K562 (cell line): ENCODE data around the gene DDX46. TPM values are rescaled to one million over a fixed set of nuclear protein-coding genes. Genes with fewer than 3 reads are reported as not detected.
A peak's percentile ranks its signal among the peaks of the same experiment; 100 is the strongest.

Experiments
- ATAC-seq: fragments of 200-7000 bp; cut with Tn5 transposase; 3 replicates; pipeline ENCODE4 v1.9.1; 2020; ENCODE audit warnings: moderate library complexity
- BruUV-seq: library from RNA; stranded (reverse); fragments of 400-500 nt; replicated peaks from 2 replicates; lab custom pipeline; 2021; lab: Mats Ljungman, UMichigan
- CTCF ChIA-PET: fragments of 300-600 bp; formaldehyde crosslinking; extraction: SDS; loops from one replicate; lab custom pipeline; 2021; ENCODE audit warnings: low intra/inter-chr PET ratio; lab: Yijun Ruan, JAX
- POLR2A ChIA-PET: fragments of 300-600, 350-650 bp; sonication (Branson Sonifier 250); formaldehyde crosslinking; extraction: SDS; loops from one replicate; lab custom pipeline; 2021; ENCODE audit warnings: antibody characterized with exemption, inconsistent platforms; lab: Yijun Ruan, JAX
- DNase-seq, 4 experiments: peaks; one replicate each; pipeline versions ENCODE4 v3.0.0 to v3.0.0-alpha.2; 2011 to 2018; ENCODE audit warnings: low spot score in 3 of 4, mixed read lengths in 3 of 4; ENCODE audit errors: extremely low read depth in 1 of 4
- FAIRE-seq: peaks from 2 replicates; lab custom pipeline; 2011; peaks lifted over from hg19 to GRCh38; lab: Jason Lieb, UNC
- H2AFZ ChIP-seq: 2 replicates; pipeline ENCODE4 v1.6.0; 2011; ENCODE audit warnings: low read depth, low read length, control low read depth, inconsistent platforms
- H3K27ac ChIP-seq: fragments of 200-600 bp; 3 replicates; pipeline ENCODE4 v1.8.0; 2011; ENCODE audit warnings: low read depth, mild to moderate bottlenecking, control low read depth, inconsistent platforms, low read length, moderate library complexity, mixed read lengths; ENCODE audit errors: extremely low read depth
- H3K27me3 ChIP-seq, 2 experiments: fragments of 300-600 bp in 1 of 2; 2 replicates in 1 of 2; 3 replicates in 1 of 2; pipeline versions ENCODE4 v1.6.0 to v1.8.0; 2011; ENCODE audit warnings: inconsistent platforms in 2 of 2, low read length in 2 of 2, mild to moderate bottlenecking in 1 of 2, mixed read lengths in 1 of 2, moderate library complexity in 1 of 2; ENCODE audit not compliant: control insufficient read depth in 2 of 2, insufficient read depth in 2 of 2
- H3K36me3 ChIP-seq: fragments of 300-600 bp; 3 replicates; pipeline ENCODE4 v1.8.0; 2011; ENCODE audit warnings: mild to moderate bottlenecking, low read length, inconsistent platforms; ENCODE audit not compliant: control insufficient read depth, insufficient read depth
- H3K4me1 ChIP-seq, 2 experiments: fragments of 200-600 bp in 1 of 2; replicated peaks in 1 of 2; 2 replicates in 1 of 2; 3 replicates in 1 of 2; pipeline versions ENCODE4 v1.5.1 to v1.8.0; 2011; ENCODE audit warnings: inconsistent platforms in 2 of 2, low read length in 2 of 2, mild to moderate bottlenecking in 1 of 2, mixed read lengths in 1 of 2, moderate library complexity in 1 of 2; ENCODE audit not compliant: control insufficient read depth in 2 of 2, insufficient read depth in 2 of 2
- H3K4me2 ChIP-seq: 2 replicates; pipeline ENCODE4 v1.6.1; 2011; ENCODE audit warnings: low read length, control low read depth, inconsistent platforms, mixed read lengths; ENCODE audit not compliant: insufficient read depth
- H3K4me3 ChIP-seq: fragments of 200-600 bp; sonication (generic), shearing (Covaris generic); 2 replicates; pipeline ENCODE4 v1.5.1; 2016; ENCODE audit warnings: control low read depth, inconsistent platforms
- H3K79me2 ChIP-seq: fragments of 200-600 bp; 3 replicates; pipeline ENCODE4 v1.8.0; 2011; ENCODE audit warnings: low read length, inconsistent platforms; ENCODE audit not compliant: control insufficient read depth, insufficient read depth
- H3K9ac ChIP-seq, 2 experiments: 2 replicates each; pipeline versions ENCODE4 v1.6.0 to v1.6.1; 2011; ENCODE audit warnings: low read depth in 2 of 2, low read length in 2 of 2, control low read depth in 1 of 2, inconsistent platforms in 1 of 2, mild to moderate bottlenecking in 1 of 2, mixed read lengths in 1 of 2; ENCODE audit not compliant: insufficient read depth in 1 of 2
- H3K9me1 ChIP-seq: one replicate; pipeline ENCODE4 v1.6.0; 2011; ENCODE audit warnings: inconsistent platforms, mild to moderate bottlenecking, low read length, moderate library complexity; ENCODE audit not compliant: control insufficient read depth, insufficient read depth
- H3K9me3 ChIP-seq: replicated peaks from 2 replicates; pipeline ENCODE4 v1.5.1; 2011; ENCODE audit warnings: low read depth, low read length, inconsistent platforms; ENCODE audit not compliant: control insufficient read depth, insufficient read depth
- H4K20me1 ChIP-seq: replicated peaks from 2 replicates; pipeline ENCODE4 v1.6.1; 2011; ENCODE audit warnings: low read length, inconsistent platforms, mixed read lengths; ENCODE audit not compliant: control insufficient read depth, insufficient read depth
- CEBPG ChIP-seq, 3 experiments: fragments of 200-800 bp in 1 of 3; sonication (Bioruptor generic) in 1 of 3; sonication (generic) in 1 of 3; formaldehyde crosslinking in 1 of 3; IDR thresholded peaks in 2 of 3; conservative IDR thresholded peaks in 1 of 3; 2 replicates each; pipeline versions ENCODE4 v1.6.1 to v1.8.0; 2016 to 2022; ENCODE audit warnings: missing compliant biosample characterization in 2 of 3, missing genetic modification characterization in 2 of 3, mild to moderate bottlenecking in 1 of 3, missing genetic modification reagents in 1 of 3
- CREB3L1 ChIP-seq: fragments of 450-650 bp; IDR thresholded peaks from 2 replicates; pipeline ENCODE4 v1.6.1; 2014; ENCODE audit warnings: low read depth, mild to moderate bottlenecking, moderate library complexity, borderline replicate concordance
- CXXC5 ChIP-seq: fragments of 250-450 bp; sonication (Bioruptor Pico); IDR thresholded peaks from 2 replicates; pipeline ENCODE4 v1.8.0; 2022; ENCODE audit warnings: inconsistent platforms, mild to moderate bottlenecking, moderate library complexity
- HSF4 ChIP-seq: fragments of 250-450 bp; sonication (Bioruptor Pico); IDR thresholded peaks from 2 replicates; pipeline ENCODE4 v2.1.2; 2022; ENCODE audit warnings: mild to moderate bottlenecking, moderate library complexity, borderline replicate concordance
- KLF16 ChIP-seq: IDR thresholded peaks from 2 replicates; pipeline ENCODE4 v1.6.1; 2016; ENCODE audit warnings: antibody characterized with exemption
- NCOA2 ChIP-seq, 2 experiments: fragments of 450-650 bp; IDR thresholded peaks; 2 replicates each; pipeline ENCODE4 v1.6.1; 2018; ENCODE audit warnings: mild to moderate bottlenecking in 2 of 2, moderate library complexity in 1 of 2; ENCODE audit not compliant: partially characterized antibody in 2 of 2
- ZNF316 ChIP-seq: fragments of 450-650 bp; IDR thresholded peaks from 2 replicates; pipeline ENCODE4 v1.6.1; 2016
- ZNF384 ChIP-seq: IDR thresholded peaks from 2 replicates; pipeline ENCODE4 v1.6.1; 2012; ENCODE audit warnings: low read depth, low read length, improper control_type of control experiment
- ZNF609 ChIP-seq: sonication (generic); formaldehyde crosslinking; IDR thresholded peaks from 2 replicates; pipeline ENCODE4 v1.8.1; 2023; ENCODE audit warnings: missing genetic modification reagents, mild to moderate bottlenecking, borderline replicate concordance
- WGBS: fragments of 100-300 bp; shearing (Covaris generic); methylation state at CpG from one replicate; pipeline ENCODE4 v1.1.6; 2016; ENCODE audit warnings: low coverage, mixed read lengths; ENCODE audit not compliant: insufficient coverage; ENCODE audit errors: missing lambda C conversion rate; 5-methylcytosine and 5-hydroxymethylcytosine counted together
- in situ Hi-C: fragments of 300-500 bp; cut with MboI; formaldehyde crosslinking; loops from 4 replicates; pipeline ENCODE4 v1.15.0; 2018; ENCODE audit warnings: inconsistent platforms, mixed read lengths
- intact Hi-C: fragments of 100-400 bp; cut with micrococcal nuclease; formaldehyde crosslinking; loops from 2 replicates; pipeline ENCODE4 v1.14.2; 2022
- polyA plus RNA-seq, 8 experiments: library from polyadenylated mRNA; depleted of rRNA in 4 of 8; stranded (reverse) in 5 of 8; unstranded in 3 of 8; fragments of >200 nt; fragmentation: Nextera tagmentation in 2 of 8; fragmentation: Illumina TruSeq in 1 of 8; extraction: Ambion mirVana in 2 of 8; extraction: Trizol in 1 of 8; gene quantifications; 2 replicates each; pipeline versions ENCODE4 v1.2.1 to v1.2.3, GENCODE V29; 2011 to 2014; ENCODE audit warnings: inconsistent platforms in 1 of 8, missing spikeins in 1 of 8
- total RNA-seq, 7 experiments: library from RNA; depleted of rRNA in 6 of 7; stranded (reverse); fragments of >200 nt in 6 of 7; fragmentation: Illumina TruSeq in 2 of 7; extraction: Trizol in 2 of 7; gene quantifications; 2 replicates each; pipeline versions ENCODE4 v1.2.1 to v1.2.3, GENCODE V29; 2011 to 2021; ENCODE audit warnings: low replicate concordance in 1 of 7
- TF ChIP-seq, protein P1 (sequence below): fragments of 250-450 bp; sonication (Bioruptor Pico); IDR thresholded peaks from 2 replicates; pipeline ENCODE4 v1.4.0; 2020; ENCODE audit warnings: mild to moderate bottlenecking, moderate library complexity

DDX46 gene
- total and polyA plus RNA-seq, 9 of the 15 experiments (the other 6 are each of a cell fraction or from before 2014, with no cell fraction given) = 26.2 to 99.0 (median 76.4) TPM

DNA sequence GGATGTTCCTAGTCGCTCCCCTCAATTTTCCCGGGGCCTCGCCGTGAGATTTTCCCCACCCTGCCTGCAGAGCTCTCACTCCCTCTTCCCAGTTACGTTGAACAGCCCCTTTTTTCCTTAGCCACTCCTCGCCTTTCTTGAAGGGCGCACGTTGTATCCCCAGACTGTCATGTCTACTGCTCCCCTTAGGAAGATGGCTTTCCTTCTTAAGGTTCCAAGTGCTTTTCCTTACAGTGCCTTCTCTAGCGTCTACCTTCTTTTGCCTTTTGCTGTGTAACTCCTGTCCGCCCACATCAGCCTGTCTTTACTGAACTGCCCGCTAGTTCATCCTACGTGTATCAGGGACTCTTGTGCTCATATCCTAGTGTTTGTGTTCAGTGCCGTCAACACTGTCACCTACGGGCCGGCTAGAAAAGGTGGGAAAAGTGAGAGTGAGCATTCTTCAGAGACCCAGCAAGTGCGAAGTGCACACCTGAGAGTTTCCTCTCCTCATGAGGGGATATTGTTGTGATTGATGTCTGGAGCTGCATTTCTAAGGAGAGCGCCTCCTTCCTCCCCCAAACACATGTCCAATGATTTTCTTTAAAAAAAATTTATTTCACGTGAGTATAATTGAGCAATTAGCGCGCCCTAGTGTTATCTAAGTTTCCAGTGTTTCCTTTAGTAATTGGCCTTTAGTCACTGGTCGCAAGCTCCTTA is 19.5 kb upstream of the DDX46 start:
- ChIA-PET CTCF (interaction anchor here (1.2 kb wide), 1 partner anchor 166 kb away, joined by 3 read pairs; the partner anchor contains the start of gene PCBD2), POLR2A (interaction anchor here (0.6 to 4.0 kb wide), 13 partner anchors 8 to 533 kb away, joined by 3 to 21 read pairs (median 4); partner anchors contain the start of genes C5orf24, DDX46 and SEC24A)
- intact Hi-C loops = loop anchor here (1.0 to 5.0 kb wide), 4 partner anchors 19 to 166 kb away; partner anchors contain the start of genes C5orf24, DDX46 and PCBD2
- no peaks in the 10 kb centered on the region for H3K9me1 ChIP-seq
- H3K4me1 ChIP-seq = peaks cover 13 to 15% of the 10 kb centered on the region in 2 experiments
- no peaks in the 10 kb centered on the region for H3K9me3 ChIP-seq
- ATAC-seq (peak; percentile 80), FAIRE-seq (peak; percentile 85), DNase-seq (peak; percentile 40 to 71 (median 52))
- peak overlapping the region; percentile 71 for H3K4me3 ChIP-seq
- peak overlapping the region; percentile 91 for H2AFZ ChIP-seq
- under 1% methylated on average over 21 of the region's 21 CpGs for WGBS
- peak overlapping the region; percentile 82 to 93; a peak in 3 of 4 replicates for H3K9ac ChIP-seq
- TSS peak; percentile 41 for BruUV-seq
- H3K36me3 ChIP-seq = peaks cover 25% of the 10 kb centered on the region; the same call in 2 of the 3 replicates
- in situ Hi-C loops = no loop called here
- H3K27me3 ChIP-seq = no peaks in the 10 kb centered on the region
- peak overlapping the region; percentile 71 for H3K27ac ChIP-seq
- no peaks in the 10 kb centered on the region for H4K20me1 ChIP-seq
- peak overlapping the region; percentile 96 for H3K4me2 ChIP-seq
- H3K79me2 ChIP-seq = peaks cover 32% of the 10 kb centered on the region
- peak; percentile 49; the same call in 1 of the 2 replicates for TF ChIP-seq CXXC5 (CRISPR knock-in tag)
- TF ChIP-seq, protein P1, sequence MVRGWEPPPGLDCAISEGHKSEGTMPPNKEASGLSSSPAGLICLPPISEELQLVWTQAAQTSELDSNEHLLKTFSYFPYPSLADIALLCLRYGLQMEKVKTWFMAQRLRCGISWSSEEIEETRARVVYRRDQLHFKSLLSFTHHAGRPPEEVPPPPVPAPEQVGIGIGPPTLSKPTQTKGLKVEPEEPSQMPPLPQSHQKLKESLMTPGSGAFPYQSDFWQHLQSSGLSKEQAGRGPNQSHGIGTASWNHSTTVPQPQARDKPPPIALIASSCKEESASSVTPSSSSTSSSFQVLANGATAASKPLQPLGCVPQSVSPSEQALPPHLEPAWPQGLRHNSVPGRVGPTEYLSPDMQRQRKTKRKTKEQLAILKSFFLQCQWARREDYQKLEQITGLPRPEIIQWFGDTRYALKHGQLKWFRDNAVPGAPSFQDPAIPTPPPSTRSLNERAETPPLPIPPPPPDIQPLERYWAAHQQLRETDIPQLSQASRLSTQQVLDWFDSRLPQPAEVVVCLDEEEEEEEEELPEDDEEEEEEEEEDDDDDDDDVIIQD (CRISPR knock-in tag) = no peak
- 0 out of 2 replicates have a peak, but pooled peaks have one; percentile 62 for TF ChIP-seq ZNF609 (CRISPR knock-in tag)
- TF ChIP-seq ZNF316 = peak; percentile 32; the same call in 1 of the 2 replicates
- no peak for TF ChIP-seq CEBPG (CRISPR knock-in tag; IDR thresholded peaks at IDR 0.05)
- TF ChIP-seq CEBPG (tag; conservative IDR thresholded peaks at IDR 0.05 in 1 of 2, IDR thresholded peaks at IDR 0.05 in 1 of 2) = 0 out of 4 replicates have a peak, but pooled peaks have one; percentile 5 to 23
- peak; percentile 69 for TF ChIP-seq ZNF384
- TF ChIP-seq KLF16 = no peak
- no peak for TF ChIP-seq NCOA2 (IDR thresholded peaks at IDR 0.05; ENCODE audit: partially characterized antibody in 2 of 2)
- no peak for TF ChIP-seq HSF4
- peak; percentile 25; the same call in 1 of the 2 replicates for TF ChIP-seq CREB3L1
